CD4-positive, alpha-beta T cell treated with Interleukin-15 for 1 hour (primary cell): ENCODE data around the gene GDPD5.
A peak's percentile ranks its signal among the peaks of the same experiment; 100 is the strongest.

Experiments used
- DNase-seq: peaks from one replicate; pipeline ENCODE4 v3.0.0-alpha.2; 2020

Gene GDPD5

DNA sequence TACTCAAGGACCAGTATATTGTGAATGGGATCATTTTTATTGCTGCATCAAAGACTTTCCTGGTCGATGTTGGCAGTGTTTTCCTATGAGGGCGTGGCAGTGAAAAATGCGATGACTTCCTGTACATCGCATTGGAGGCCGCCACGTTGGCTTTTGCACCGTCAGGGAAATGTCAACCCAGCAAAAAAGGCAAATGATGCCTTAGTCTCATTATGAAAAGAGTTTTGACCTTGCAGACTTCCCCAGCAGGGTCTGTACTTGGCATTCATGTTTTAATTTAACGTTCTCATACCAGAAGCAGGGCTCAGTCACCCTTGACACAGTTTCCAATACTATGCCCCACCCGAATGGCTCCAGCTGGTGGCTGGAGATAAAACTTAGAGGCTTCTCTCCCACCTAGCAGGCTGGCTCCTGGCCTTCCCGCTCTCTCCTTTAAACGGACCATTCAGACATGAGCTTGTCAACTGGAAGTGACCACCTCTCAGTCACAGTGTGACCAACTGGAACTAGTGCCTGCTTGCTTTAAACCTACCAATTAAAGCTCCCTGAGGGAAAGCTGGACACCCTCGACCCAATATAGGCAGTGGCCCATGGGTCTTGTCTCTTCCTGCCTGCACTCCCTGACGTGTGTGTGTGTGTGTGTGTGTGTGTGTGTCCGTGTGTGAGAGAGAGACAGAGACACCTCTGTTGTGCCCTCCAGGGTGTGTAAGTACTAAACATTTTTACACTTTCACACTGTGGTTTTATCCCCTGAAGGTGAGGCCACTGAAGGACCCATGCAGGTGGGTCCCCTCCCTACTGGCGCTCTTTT lies 8.7 kb upstream of the GDPD5 start:
- DNase-seq, result no peak

DNA sequence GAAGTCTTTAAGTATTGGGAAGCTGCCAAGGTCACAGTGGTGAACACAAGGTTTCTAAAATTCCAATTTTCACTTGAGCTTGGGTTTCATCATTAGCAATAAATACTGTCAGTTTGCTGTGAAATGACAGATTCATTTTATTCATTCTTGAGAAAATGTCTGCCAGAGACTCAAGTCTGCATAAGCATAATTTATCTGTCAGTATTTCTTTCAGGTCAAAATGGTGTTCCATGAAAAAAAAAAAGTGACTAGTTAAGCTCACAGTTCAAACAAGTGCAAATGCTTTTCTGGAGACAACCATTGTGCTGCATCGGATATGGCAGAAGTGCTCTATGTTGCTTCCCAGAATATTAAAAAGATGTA lies 8.1 kb upstream of the GDPD5 start:
- no peak for DNase-seq

GRCh38 chr11:75532200-75533048 lies 6.7 kb upstream of the GDPD5 start:
- peak; percentile 76 for DNase-seq

DNA sequence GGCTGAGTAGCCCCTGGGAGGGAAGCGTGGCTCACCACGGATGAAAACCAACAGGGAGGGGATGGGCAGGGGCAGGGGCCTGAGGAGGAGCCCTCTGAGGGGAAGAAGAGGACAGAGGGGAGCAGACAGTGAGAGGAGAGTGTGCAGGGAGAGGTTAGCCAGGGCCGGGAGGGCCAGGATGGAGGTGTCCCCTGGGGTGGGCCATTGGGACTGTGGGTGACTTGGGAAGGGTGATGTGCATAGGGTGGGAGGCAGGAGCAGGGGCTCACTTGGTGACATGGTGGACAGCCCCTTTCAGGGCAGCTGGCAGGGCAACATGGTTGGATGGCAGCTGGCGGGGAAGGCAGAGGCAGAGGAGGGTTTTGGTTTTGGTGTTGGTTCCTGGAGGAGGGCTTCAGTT lies 5.6 kb upstream of the GDPD5 start:
- DNase-seq, result no peak

- no peak for DNase-seq
Measured at GRCh38 chr11:75530577-75530976, 4.8 kb upstream of the GDPD5 start.

GRCh38 chr11:75527938-75528735 lies 2.4 kb upstream of the GDPD5 start:
- no peak for DNase-seq

GRCh38 chr11:75527130-75527529 lies 1.4 kb upstream of the GDPD5 start:
- no peak for DNase-seq

- DNase-seq, result no peak
Measured at GRCh38 chr11:75526192-75526541, 426 bp upstream of the GDPD5 start.

DNA sequence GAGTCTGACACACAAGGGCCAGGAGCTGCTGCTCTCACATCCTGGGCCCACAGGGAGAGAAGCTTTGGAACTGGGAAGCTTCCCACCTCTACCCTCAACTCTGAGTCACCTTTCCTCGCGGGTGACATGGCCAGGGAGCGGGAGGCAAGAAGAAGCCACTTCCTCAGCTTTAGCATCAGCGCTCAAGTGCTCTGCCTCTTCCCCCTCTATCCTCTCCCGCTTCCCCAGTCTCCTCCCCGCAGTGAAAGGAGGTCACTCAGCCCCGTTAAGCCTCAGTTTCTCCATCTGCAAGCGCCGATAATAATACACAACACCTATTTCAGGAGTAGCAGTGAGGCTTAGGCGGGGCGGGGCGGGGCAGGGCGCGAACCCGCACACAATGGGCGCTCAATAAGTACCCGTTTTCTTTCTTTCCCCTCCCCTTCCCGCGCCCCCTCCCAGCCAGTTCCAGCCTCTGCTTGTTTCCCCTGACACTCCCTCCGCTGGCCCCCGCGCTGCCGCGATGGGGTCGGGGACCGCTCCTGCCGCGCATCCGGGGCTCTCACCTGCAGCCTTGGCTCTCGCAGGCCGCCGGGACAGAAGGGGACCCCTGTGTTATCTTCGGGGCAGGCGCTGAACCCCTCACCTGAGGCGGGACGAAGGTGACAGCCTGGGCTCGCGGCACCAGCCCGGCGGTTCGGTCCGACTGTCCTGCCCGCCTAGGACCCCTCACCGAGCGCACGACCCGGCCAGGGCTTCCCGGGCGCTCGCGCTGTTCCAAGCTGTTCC lies 892 bp downstream of the GDPD5 start:
- DNase-seq, result no peak

GRCh38 chr11:75523811-75524664 lies 1.7 kb downstream of the GDPD5 start:
- DNase-seq, result no peak

GRCh38 chr11:75523189-75523588 lies 2.6 kb downstream of the GDPD5 start:
- DNase-seq, result no peak

- DNase-seq, result no peak
Measured at GRCh38 chr11:75522286-75523044, 3.3 kb downstream of the GDPD5 start.

- DNase-seq, result no peak
Measured at GRCh38 chr11:75520688-75521087, 5.1 kb downstream of the GDPD5 start.

DNA sequence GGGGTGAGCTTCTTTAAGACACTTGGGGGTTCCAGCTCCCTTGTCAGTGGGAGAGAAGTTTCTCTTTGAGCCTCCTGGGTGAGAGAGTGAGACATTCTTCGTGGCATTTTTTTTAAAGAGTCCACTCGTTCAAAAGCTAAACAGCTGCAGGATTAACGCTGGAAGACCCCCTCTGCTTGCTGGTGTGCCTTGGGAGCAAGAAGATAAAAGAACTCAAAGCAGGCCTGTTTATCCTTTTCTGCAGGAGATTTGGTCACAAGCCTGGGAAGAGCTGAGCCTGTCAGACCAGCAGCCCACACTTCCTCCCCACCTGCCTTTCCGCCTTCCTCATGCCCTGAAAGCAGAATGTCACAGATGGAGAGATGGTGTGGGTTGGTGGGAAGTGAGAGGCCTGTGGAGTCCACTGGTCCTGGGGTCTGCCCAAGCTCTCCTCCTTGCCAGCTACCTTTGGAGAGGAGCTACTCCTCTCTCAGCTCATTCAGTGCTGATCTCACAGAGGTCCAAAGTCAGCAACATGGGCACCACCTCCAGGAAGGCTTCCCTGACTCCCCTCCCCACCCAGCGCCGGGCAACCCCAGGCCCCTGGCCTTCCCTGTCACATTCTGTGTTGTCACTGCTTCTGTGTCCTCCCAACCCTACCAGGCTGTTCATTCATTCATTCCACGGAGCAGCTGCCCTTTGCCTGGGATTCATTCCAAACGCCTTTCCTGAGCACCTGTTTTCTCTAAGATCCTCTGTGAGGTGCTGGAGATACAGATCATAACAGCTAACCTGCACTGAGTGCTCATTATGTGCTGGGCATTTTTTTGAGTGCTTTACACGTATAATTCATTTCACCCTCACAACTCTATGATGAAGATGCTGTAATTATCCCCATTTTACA lies 6.7 kb downstream of the GDPD5 start:
- no peak for DNase-seq

GRCh38 chr11:75518204-75518549 lies 7.6 kb downstream of the GDPD5 start:
- no peak for DNase-seq

GRCh38 chr11:75516886-75517285 lies 8.9 kb downstream of the GDPD5 start:
- DNase-seq, result no peak

DNA sequence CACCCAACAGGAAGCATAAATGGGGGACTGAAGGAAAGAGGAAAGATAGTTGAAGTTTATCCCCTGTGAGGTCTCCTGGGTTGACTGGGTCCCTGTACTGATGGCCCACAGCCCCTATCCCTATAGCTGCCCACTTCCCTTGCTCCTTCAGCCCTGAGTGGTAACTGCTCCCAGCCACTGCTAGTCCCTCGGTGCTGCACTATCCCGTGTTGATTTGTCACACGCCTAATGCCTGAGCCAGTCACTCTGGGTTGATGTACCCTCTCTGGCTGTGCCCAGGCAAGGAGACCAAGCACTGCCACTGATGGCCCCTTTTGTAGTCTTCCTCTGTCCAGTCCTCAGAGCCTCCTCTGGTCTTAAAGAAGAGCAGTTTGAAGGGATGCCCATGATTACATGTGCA lies 9.6 kb downstream of the GDPD5 start:
- no peak for DNase-seq

- no peak for DNase-seq
Measured at GRCh38 chr11:75514596-75514995, 11.1 kb downstream of the GDPD5 start.

DNA sequence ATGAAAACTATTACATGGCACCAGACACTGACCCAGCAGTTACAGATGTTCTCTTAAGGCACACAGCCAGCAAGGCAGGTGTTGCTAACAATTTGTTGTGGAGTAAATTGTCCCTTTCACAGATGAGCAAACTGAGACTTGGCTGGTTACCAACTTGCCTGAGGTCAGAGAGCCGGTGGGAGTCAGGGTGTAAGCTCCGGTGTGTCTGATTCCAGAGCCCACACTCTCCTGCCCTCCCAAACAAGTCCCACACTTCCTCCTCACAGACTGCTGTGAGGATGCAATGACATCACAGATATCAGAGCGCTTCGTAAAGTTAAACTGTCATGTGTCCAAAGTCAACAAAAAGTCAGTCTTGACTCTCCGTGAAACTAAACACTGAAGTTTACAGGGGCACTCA lies 12.5 kb downstream of the GDPD5 start:
- no peak for DNase-seq

- no peak for DNase-seq
Measured at GRCh38 chr11:75510723-75511019, 15.1 kb downstream of the GDPD5 start.
